Measurements from ENCODE around the gene ERMARD. TPM values are rescaled to one million over a fixed set of nuclear protein-coding genes. Genes with fewer than 3 reads are reported as not detected.

Gene ERMARD
- total and polyA plus RNA-seq, 8 donors = 9.1 to 62.4 (median 14.4) TPM

DNA sequence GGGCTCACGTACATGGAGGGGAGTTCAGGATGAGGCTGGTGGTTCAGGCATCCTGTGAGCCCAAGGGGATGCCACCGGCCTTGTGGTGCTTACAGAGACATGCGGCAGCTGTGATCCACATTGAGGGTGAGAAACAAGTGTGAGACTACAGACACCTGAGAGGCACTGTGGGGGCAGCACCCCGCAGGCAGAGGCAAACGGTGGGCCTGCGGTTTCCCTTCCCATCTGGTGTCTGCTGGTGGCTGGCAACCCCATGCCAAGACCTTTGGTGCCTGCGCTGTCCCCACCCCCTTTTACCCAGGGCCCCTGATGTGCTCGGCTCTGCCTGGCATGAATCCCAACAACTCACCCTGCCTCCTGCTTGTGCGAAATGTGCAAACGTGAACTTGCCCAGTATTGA, 42.0 kb downstream of the ERMARD start:
- no peak for TF ChIP-seq CTCF (IDR thresholded peaks at IDR 0.05)
- no peak overlapping the region for H3K27ac ChIP-seq
- FAIRE-seq (no peak), ATAC-seq (no peak), DNase-seq (peak in 1 of 6 donors; percentile 7)
- intact Hi-C loops (cut with DNase I) = loop anchor here in 2 of 3 donors (10.0 kb wide), 1 partner anchor 731 kb away; no protein-coding TSS in a partner anchor
- H3K36me3 ChIP-seq = no peaks in the 10 kb centered on the region
- no peak overlapping the region for H3K4me3 ChIP-seq
- 82 to 88% methylated on average over 10 of the region's 10 CpGs for WGBS, 2 donors
- H3K4me1 ChIP-seq = peaks cover 0 to 9% (median 0%) of the 10 kb centered on the region in 3 donors
- no peaks in the 10 kb centered on the region for H3K9me3 ChIP-seq
- H3K27me3 ChIP-seq = no peaks in the 10 kb centered on the region

DNA sequence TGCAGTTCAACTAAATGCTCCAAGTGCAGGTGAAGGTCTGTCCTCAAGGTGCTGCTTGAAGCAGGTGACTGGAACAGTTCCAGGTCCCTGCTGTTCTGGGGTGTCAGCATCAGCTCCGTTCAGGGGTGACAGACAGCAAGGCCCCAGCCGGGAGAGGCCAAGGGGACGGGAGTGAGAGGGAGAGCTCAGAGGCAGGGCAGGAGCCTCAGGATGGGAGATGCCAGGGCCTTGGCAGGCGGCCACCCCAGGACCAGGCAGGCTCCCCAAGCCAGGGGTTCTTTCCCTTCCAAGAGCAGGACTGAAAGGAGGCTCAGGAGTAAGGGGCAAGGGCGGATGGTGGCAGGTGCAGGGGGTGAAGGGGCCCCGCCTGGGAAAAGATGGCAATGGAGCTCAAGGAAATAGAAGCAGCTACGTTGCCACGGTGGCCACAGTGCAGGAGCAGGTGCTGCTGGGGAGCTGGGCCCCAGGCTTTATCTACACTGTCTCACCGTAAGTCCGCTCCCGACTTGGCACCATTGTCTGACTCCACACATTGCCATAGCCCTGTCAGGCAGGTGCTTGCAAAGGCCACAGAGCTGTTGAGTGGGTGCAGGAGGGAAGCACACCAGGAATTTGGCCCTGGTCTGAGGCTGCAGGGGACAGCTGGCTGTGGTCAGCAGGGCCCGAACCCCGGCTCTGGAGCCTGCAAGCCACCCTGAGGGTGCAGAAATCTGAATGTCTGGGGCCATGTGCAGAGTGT, 43.1 kb downstream of the ERMARD start:
- FAIRE-seq (no peak), ATAC-seq (no peak)
- 48 to 50% methylated on average over 13 of the region's 13 CpGs for WGBS, 2 donors

GRCh38 chr6:169795196-169795595, 43.8 kb downstream of the ERMARD start:
- no peaks in the 10 kb centered on the region for H3K9me3 ChIP-seq
- no peaks in the 10 kb centered on the region for H3K36me3 ChIP-seq
- WGBS, 2 donors = 78 to 84% methylated on average over 2 of the region's 2 CpGs
- H3K4me3 ChIP-seq = no peak overlapping the region
- intact Hi-C loops (cut with DNase I) = loop anchor here in 2 of 3 donors (10.0 kb wide), 1 partner anchor 730 kb away; no protein-coding TSS in a partner anchor
- no peak for TF ChIP-seq CTCF (IDR thresholded peaks at IDR 0.05)
- H3K4me1 ChIP-seq = peaks cover 0 to 10% (median 0%) of the 10 kb centered on the region in 3 donors
- no peak for DNase-seq
- no peak for FAIRE-seq
- no peak overlapping the region for H3K27ac ChIP-seq
- ATAC-seq = no peak
- no peaks in the 10 kb centered on the region for H3K27me3 ChIP-seq

More for the DNA sequence above, 43.1 kb downstream of the ERMARD start:
- DNase-seq = peak in 1 of 6 donors; percentile 10
- Histone ChIP-seq H3K4me3 (no peak overlapping the region), H3K4me1 (peaks cover 0 to 9% (median 0%) of the 10 kb centered on the region in 3 donors), H3K27ac (no peak overlapping the region), H3K9me3 (no peaks in the 10 kb centered on the region), H3K36me3 (no peaks in the 10 kb centered on the region), H3K27me3 (no peaks in the 10 kb centered on the region)
- no peak for TF ChIP-seq CTCF (IDR thresholded peaks at IDR 0.05)
- intact Hi-C loops (cut with DNase I) = loop anchor here in 2 of 3 donors (10.0 kb wide), 1 partner anchor 730 kb away; no protein-coding TSS in a partner anchor

DNA sequence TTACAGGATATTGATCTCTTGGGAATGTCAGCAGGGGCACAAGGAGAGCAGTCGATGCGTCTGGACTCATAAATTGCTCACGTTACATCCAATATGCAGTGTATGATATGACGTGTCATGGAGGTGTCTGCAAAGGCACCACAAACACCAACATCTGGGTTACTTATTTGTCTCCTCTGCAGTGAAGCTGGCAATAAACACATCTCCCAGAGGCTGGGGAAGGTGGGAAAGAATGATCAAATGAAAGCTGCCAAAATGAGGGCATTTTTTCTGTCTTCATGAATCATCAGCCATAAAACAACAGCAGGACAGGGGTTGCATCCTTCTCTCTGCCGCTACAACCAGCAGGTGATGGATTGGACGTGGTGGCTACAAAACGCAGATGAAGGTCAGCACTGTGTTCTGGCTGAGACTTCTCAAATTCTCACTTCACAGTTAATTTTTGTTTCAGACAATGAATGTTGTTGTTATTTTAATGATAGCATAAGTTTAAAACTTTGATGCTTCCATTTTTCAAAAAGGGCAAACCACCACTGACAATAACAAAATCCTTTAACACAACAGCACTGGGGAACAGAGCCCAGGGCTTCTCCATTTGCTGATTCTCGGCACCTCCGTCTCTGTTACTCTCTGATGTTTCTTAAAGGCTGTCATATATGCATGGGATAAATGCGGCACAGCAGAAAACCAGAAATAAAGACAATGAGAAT, 47.5 kb downstream of the ERMARD start:
- 71 to 73% methylated on average over 10 of the region's 10 CpGs for WGBS, 2 donors
- Histone ChIP-seq H3K36me3 (no peaks in the 10 kb centered on the region), H3K4me1 (peaks cover 0 to 16% (median 7%) of the 10 kb centered on the region in 3 donors), H3K27me3 (no peaks in the 10 kb centered on the region), H3K9me3 (no peaks in the 10 kb centered on the region), H3K4me3 (no peak overlapping the region), H3K27ac (peak overlapping the region in 2 of 4 donors; percentile 4 to 80)
- no peak for TF ChIP-seq CTCF (IDR thresholded peaks at IDR 0.05)
- DNase-seq (no peak), FAIRE-seq (no peak), ATAC-seq (no peak)
- intact Hi-C loops (cut with DNase I) = loop anchor here in 2 of 3 donors (10.0 kb wide), 1 partner anchor 726 kb away; no protein-coding TSS in a partner anchor
